ENCODE results near the gene PLEK2.

- no peak for TF ChIP-seq CTCF (IDR thresholded peaks at IDR 0.05)
- no peak for TF ChIP-seq POLR2AphosphoS5 (IDR thresholded peaks at IDR 0.05)
- no peak for TF ChIP-seq POLR2A (IDR thresholded peaks at IDR 0.05)
These were observed 38.6 kb downstream of the PLEK2 start for GRCh38 chr14:67373347-67373746.
